K562 (cell line): ENCODE measurements around the gene HYCC2. TPM values are rescaled to one million over a fixed set of nuclear protein-coding genes. Genes with fewer than 3 reads are reported as not detected.

Experiments used
- ATAC-seq: fragments of 200-7000 bp; cut with Tn5 transposase; 3 replicates; pipeline ENCODE4 v1.9.1; 2020; ENCODE audit warnings: moderate library complexity
- BruUV-seq: library from RNA; stranded (reverse); fragments of 400-500 nt; replicated peaks from 2 replicates; lab custom pipeline; 2021; lab: Mats Ljungman, UMichigan
- CTCF ChIA-PET: fragments of 300-600 bp; formaldehyde crosslinking; extraction: SDS; loops from one replicate; lab custom pipeline; 2021; ENCODE audit warnings: low intra/inter-chr PET ratio; lab: Yijun Ruan, JAX
- POLR2A ChIA-PET: fragments of 300-600, 350-650 bp; sonication (Branson Sonifier 250); formaldehyde crosslinking; extraction: SDS; loops from one replicate; lab custom pipeline; 2021; ENCODE audit warnings: antibody characterized with exemption, inconsistent platforms; lab: Yijun Ruan, JAX
- DNase-seq, 4 experiments: peaks; one replicate each; pipeline versions ENCODE4 v3.0.0 to v3.0.0-alpha.2; 2011 to 2018; ENCODE audit warnings: low spot score in 3 of 4, mixed read lengths in 3 of 4; ENCODE audit errors: extremely low read depth in 1 of 4
- FAIRE-seq: peaks from 2 replicates; lab custom pipeline; 2011; peaks lifted over from hg19 to GRCh38; lab: Jason Lieb, UNC
- H2AFZ ChIP-seq: 2 replicates; pipeline ENCODE4 v1.6.0; 2011; ENCODE audit warnings: low read depth, low read length, control low read depth, inconsistent platforms
- H3K27ac ChIP-seq: fragments of 200-600 bp; 3 replicates; pipeline ENCODE4 v1.8.0; 2011; ENCODE audit warnings: low read depth, mild to moderate bottlenecking, control low read depth, inconsistent platforms, low read length, moderate library complexity, mixed read lengths; ENCODE audit errors: extremely low read depth
- H3K27me3 ChIP-seq, 2 experiments: fragments of 300-600 bp in 1 of 2; 2 replicates in 1 of 2; 3 replicates in 1 of 2; pipeline versions ENCODE4 v1.6.0 to v1.8.0; 2011; ENCODE audit warnings: inconsistent platforms in 2 of 2, low read length in 2 of 2, mild to moderate bottlenecking in 1 of 2, mixed read lengths in 1 of 2, moderate library complexity in 1 of 2; ENCODE audit not compliant: control insufficient read depth in 2 of 2, insufficient read depth in 2 of 2
- H3K36me3 ChIP-seq: fragments of 300-600 bp; 3 replicates; pipeline ENCODE4 v1.8.0; 2011; ENCODE audit warnings: mild to moderate bottlenecking, low read length, inconsistent platforms; ENCODE audit not compliant: control insufficient read depth, insufficient read depth
- H3K4me1 ChIP-seq, 2 experiments: fragments of 200-600 bp in 1 of 2; replicated peaks in 1 of 2; 2 replicates in 1 of 2; 3 replicates in 1 of 2; pipeline versions ENCODE4 v1.5.1 to v1.8.0; 2011; ENCODE audit warnings: inconsistent platforms in 2 of 2, low read length in 2 of 2, mild to moderate bottlenecking in 1 of 2, mixed read lengths in 1 of 2, moderate library complexity in 1 of 2; ENCODE audit not compliant: control insufficient read depth in 2 of 2, insufficient read depth in 2 of 2
- H3K4me2 ChIP-seq: 2 replicates; pipeline ENCODE4 v1.6.1; 2011; ENCODE audit warnings: low read length, control low read depth, inconsistent platforms, mixed read lengths; ENCODE audit not compliant: insufficient read depth
- H3K4me3 ChIP-seq: fragments of 200-600 bp; sonication (generic), shearing (Covaris generic); 2 replicates; pipeline ENCODE4 v1.5.1; 2016; ENCODE audit warnings: control low read depth, inconsistent platforms
- H3K79me2 ChIP-seq: fragments of 200-600 bp; 3 replicates; pipeline ENCODE4 v1.8.0; 2011; ENCODE audit warnings: low read length, inconsistent platforms; ENCODE audit not compliant: control insufficient read depth, insufficient read depth
- H3K9ac ChIP-seq, 2 experiments: 2 replicates each; pipeline versions ENCODE4 v1.6.0 to v1.6.1; 2011; ENCODE audit warnings: low read depth in 2 of 2, low read length in 2 of 2, control low read depth in 1 of 2, inconsistent platforms in 1 of 2, mild to moderate bottlenecking in 1 of 2, mixed read lengths in 1 of 2; ENCODE audit not compliant: insufficient read depth in 1 of 2
- H3K9me1 ChIP-seq: one replicate; pipeline ENCODE4 v1.6.0; 2011; ENCODE audit warnings: inconsistent platforms, mild to moderate bottlenecking, low read length, moderate library complexity; ENCODE audit not compliant: control insufficient read depth, insufficient read depth
- H3K9me3 ChIP-seq: replicated peaks from 2 replicates; pipeline ENCODE4 v1.5.1; 2011; ENCODE audit warnings: low read depth, low read length, inconsistent platforms; ENCODE audit not compliant: control insufficient read depth, insufficient read depth
- H4K20me1 ChIP-seq: replicated peaks from 2 replicates; pipeline ENCODE4 v1.6.1; 2011; ENCODE audit warnings: low read length, inconsistent platforms, mixed read lengths; ENCODE audit not compliant: control insufficient read depth, insufficient read depth
- CBX8 ChIP-seq: fragments of 200-600 bp; sonication (generic); IDR thresholded peaks from 2 replicates; pipeline ENCODE4 v1.6.1; 2012; ENCODE audit warnings: borderline replicate concordance, mixed run types, low read depth, mild to moderate bottlenecking, moderate library complexity, mixed read lengths, low read length, control low read depth, inconsistent platforms; ENCODE audit not compliant: poor library complexity, severe bottlenecking; ENCODE audit errors: extremely low read depth
- GTF2E2 ChIP-seq: fragments of 200-800 bp; sonication (Bioruptor generic); IDR thresholded peaks from 2 replicates; pipeline ENCODE4 v1.6.1; 2016; ENCODE audit warnings: missing genetic modification characterization, missing compliant biosample characterization
- HES1 ChIP-seq: fragments of 450-650 bp; IDR thresholded peaks from 2 replicates; pipeline ENCODE4 v1.6.1; 2016; ENCODE audit warnings: low read depth, mild to moderate bottlenecking, moderate library complexity
- WGBS: fragments of 100-300 bp; shearing (Covaris generic); methylation state at CpG from one replicate; pipeline ENCODE4 v1.1.6; 2016; ENCODE audit warnings: low coverage, mixed read lengths; ENCODE audit not compliant: insufficient coverage; ENCODE audit errors: missing lambda C conversion rate; 5-methylcytosine and 5-hydroxymethylcytosine counted together
- in situ Hi-C: fragments of 300-500 bp; cut with MboI; formaldehyde crosslinking; loops from 4 replicates; pipeline ENCODE4 v1.15.0; 2018; ENCODE audit warnings: inconsistent platforms, mixed read lengths
- intact Hi-C: fragments of 100-400 bp; cut with micrococcal nuclease; formaldehyde crosslinking; loops from 2 replicates; pipeline ENCODE4 v1.14.2; 2022
- polyA plus RNA-seq, 8 experiments: library from polyadenylated mRNA; depleted of rRNA in 4 of 8; stranded (reverse) in 5 of 8; unstranded in 3 of 8; fragments of >200 nt; fragmentation: Nextera tagmentation in 2 of 8; fragmentation: Illumina TruSeq in 1 of 8; extraction: Ambion mirVana in 2 of 8; extraction: Trizol in 1 of 8; gene quantifications; 2 replicates each; pipeline versions ENCODE4 v1.2.1 to v1.2.3, GENCODE V29; 2011 to 2014; ENCODE audit warnings: inconsistent platforms in 1 of 8, missing spikeins in 1 of 8
- total RNA-seq, 7 experiments: library from RNA; depleted of rRNA in 6 of 7; stranded (reverse); fragments of >200 nt in 6 of 7; fragmentation: Illumina TruSeq in 2 of 7; extraction: Trizol in 2 of 7; gene quantifications; 2 replicates each; pipeline versions ENCODE4 v1.2.1 to v1.2.3, GENCODE V29; 2011 to 2021; ENCODE audit warnings: low replicate concordance in 1 of 7

Gene HYCC2
- total and polyA plus RNA-seq, 9 of the 15 experiments (the other 6 are each of a cell fraction or from before 2014, with no cell fraction given), result 5.4 to 20.0 (median 9.8) TPM

DNA sequence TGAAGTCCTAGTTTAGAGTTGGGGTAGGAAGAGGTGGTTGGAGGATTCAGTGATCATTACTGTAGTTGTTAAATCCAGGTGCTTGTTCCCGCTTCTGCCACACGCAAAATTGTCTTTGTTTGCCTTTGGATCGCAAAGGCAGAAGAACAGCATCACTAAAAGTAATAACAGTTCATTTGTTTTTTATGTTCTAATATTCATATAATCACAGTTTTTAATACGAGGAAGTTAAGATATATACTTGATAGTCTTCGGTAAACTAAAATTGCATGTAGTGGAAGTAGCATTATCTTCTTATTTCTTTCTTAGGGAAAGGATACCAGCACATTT lies 695 bp upstream of the HYCC2 start:
- H2AFZ ChIP-seq, result peak overlapping the region; percentile 99
- H3K27ac ChIP-seq, result peak overlapping the region; percentile 99
- WGBS, result 4% methylated on average over 4 of the region's 5 CpGs
- H3K4me1 ChIP-seq, result peaks cover 4% of the 10 kb centered on the region in 2 experiments; a peak in 3 of 5 replicates
- POLR2A ChIA-PET, result interaction anchor here (0.9 kb wide), 1 partner anchor 50 kb away, joined by 4 read pairs; no protein-coding TSS in a partner anchor
- peak overlapping the region; percentile 83 for H3K4me3 ChIP-seq
- H3K79me2 ChIP-seq, result peaks cover 83% of the 10 kb centered on the region
- TF ChIP-seq GTF2E2 (0 out of 2 replicates have a peak, but pooled peaks have one; percentile 23), CBX8 (no peak), HES1 (0 out of 2 replicates have a peak, but pooled peaks have one; percentile 6)
- peak overlapping the region; percentile 91 for H3K4me2 ChIP-seq
- no peak for DNase-seq
- BruUV-seq, result TSS peak; percentile 85
- no peaks in the 10 kb centered on the region; the same call in 1 of the 2 replicates for H4K20me1 ChIP-seq
- ATAC-seq, result no peak
- in situ Hi-C loops (loop anchor here (10.0 kb wide), 1 partner anchor 167 kb away; no protein-coding TSS in a partner anchor), intact Hi-C loops (loop anchor here (1.0 to 5.0 kb wide), 2 partner anchors 86 to 160 kb away; no protein-coding TSS in a partner anchor)
- H3K9me3 ChIP-seq, result no peaks in the 10 kb centered on the region
- H3K9ac ChIP-seq, result peak overlapping the region; percentile 91 to 92
- no peak for FAIRE-seq
- H3K27me3 ChIP-seq, result no peaks in the 10 kb centered on the region
- peaks cover 3% of the 10 kb centered on the region for H3K9me1 ChIP-seq
- peaks cover 9% of the 10 kb centered on the region; the same call in 1 of the 3 replicates for H3K36me3 ChIP-seq
- CTCF ChIA-PET, result no interaction called here
